Measurements from ENCODE around the gene TNNI3K. TPM values are rescaled to one million over a fixed set of nuclear protein-coding genes. Genes with fewer than 3 reads are reported as not detected.

The TNNI3K gene
- total and polyA plus RNA-seq, 4 donors: 2.3 to 4.4 (median 3.5) TPM

- Histone ChIP-seq H3K4me3 (ENCODE audit: low read depth, low read length) (no peak overlapping the region), H3K36me3 (ENCODE audit: control insufficient read depth, insufficient read depth, low read length) (no peaks in the 10 kb centered on the region), H3K27me3 (ENCODE audit: control insufficient read depth, insufficient read depth, low read length) (no peaks in the 10 kb centered on the region), H3K27ac (ENCODE audit: low read depth, low read length) (no peak overlapping the region), H3K9me3 (ENCODE audit: control insufficient read depth, insufficient read depth, low read length) (no peaks in the 10 kb centered on the region), H3K4me1 (ENCODE audit: control insufficient read depth, insufficient read depth, low read length) (no peaks in the 10 kb centered on the region)
- DNase-seq (ENCODE audit: low read depth in 4 of 6, low spot score in 6 of 6): peak in 1 of 6 donors; percentile 41
- no CpG with 5 or more reads among the region's 8 CpGs for WGBS (ENCODE audit: insufficient coverage)
Measured at GRCh38 chr1:74513411-74514300, 278.5 kb downstream of the TNNI3K start.

DNA sequence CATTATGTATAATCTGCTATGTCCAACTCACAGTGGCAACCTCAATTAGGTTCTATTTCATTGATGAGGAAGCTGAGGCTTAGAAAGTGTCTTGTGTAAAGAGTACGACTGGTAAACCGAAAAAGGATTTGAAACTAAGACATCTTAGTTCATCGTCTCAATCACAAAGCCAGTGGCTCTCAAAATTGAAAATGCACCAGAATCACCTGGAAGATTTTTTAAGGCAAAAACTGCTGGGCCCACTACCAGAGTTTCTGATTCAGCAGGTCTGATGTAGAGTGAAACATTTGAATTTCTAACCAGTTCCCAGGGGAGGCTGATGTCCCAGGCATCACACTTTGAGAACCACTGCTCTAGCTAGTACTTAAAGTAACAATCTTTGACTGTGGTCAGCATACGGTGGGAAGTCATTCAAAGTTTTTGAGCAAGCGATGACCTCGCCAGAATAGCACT lies 282.4 kb downstream of the TNNI3K start:
- Histone ChIP-seq H3K27ac (ENCODE audit: low read depth, low read length) (no peak overlapping the region), H3K4me3 (ENCODE audit: low read depth, low read length) (no peak overlapping the region), H3K36me3 (ENCODE audit: control insufficient read depth, insufficient read depth, low read length) (no peaks in the 10 kb centered on the region), H3K9me3 (ENCODE audit: control insufficient read depth, insufficient read depth, low read length) (no peaks in the 10 kb centered on the region), H3K27me3 (ENCODE audit: control insufficient read depth, insufficient read depth, low read length) (no peaks in the 10 kb centered on the region), H3K4me1 (ENCODE audit: control insufficient read depth, insufficient read depth, low read length) (no peaks in the 10 kb centered on the region)
- DNase-seq (ENCODE audit: low read depth in 4 of 6, low spot score in 6 of 6): no peak
- 100% methylated on average over 3 of the region's 6 CpGs for WGBS (ENCODE audit: insufficient coverage)

DNA sequence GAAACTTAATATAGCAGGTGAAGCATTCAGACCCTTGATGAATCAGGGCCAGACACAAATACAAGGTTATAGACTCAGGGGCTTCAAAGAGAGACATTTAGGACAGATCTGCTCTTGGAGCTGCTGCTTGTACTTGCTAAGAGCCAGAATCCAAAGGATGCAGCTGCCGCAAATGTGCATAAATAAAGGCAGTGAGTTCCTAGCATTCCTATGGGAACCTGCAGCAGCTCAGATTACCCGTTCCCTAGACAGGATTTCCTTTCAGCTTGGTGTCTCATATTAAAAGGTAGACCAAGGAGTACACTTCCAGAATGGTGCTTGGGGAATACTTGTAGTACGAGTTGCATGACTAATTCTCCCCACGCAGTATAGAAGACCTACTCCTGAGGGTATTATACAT lies 287.0 kb downstream of the TNNI3K start:
- no peaks in the 10 kb centered on the region for H3K27me3 ChIP-seq (ENCODE audit: control insufficient read depth, insufficient read depth, low read length)
- no peak overlapping the region for H3K27ac ChIP-seq (ENCODE audit: low read depth, low read length)

GRCh38 chr1:74523873-74524480 lies 288.8 kb downstream of the TNNI3K start:
- H3K9me3 ChIP-seq (ENCODE audit: control insufficient read depth, insufficient read depth, low read length): no peaks in the 10 kb centered on the region
- no peaks in the 10 kb centered on the region for H3K4me1 ChIP-seq (ENCODE audit: control insufficient read depth, insufficient read depth, low read length)
- 76% methylated on average over 2 of the region's 2 CpGs for WGBS (ENCODE audit: insufficient coverage)
- H3K27me3 ChIP-seq (ENCODE audit: control insufficient read depth, insufficient read depth, low read length): no peaks in the 10 kb centered on the region
- no peak overlapping the region for H3K4me3 ChIP-seq (ENCODE audit: low read depth, low read length)
- H3K36me3 ChIP-seq (ENCODE audit: control insufficient read depth, insufficient read depth, low read length): no peaks in the 10 kb centered on the region
- DNase-seq (ENCODE audit: low read depth in 4 of 6, low spot score in 6 of 6): no peak
- no peak overlapping the region for H3K27ac ChIP-seq (ENCODE audit: low read depth, low read length)

More for the DNA sequence above, 287.0 kb downstream of the TNNI3K start:
- DNase-seq (ENCODE audit: low read depth in 4 of 6, low spot score in 6 of 6): peak in 1 of 6 donors; percentile 85
- Histone ChIP-seq H3K4me1 (ENCODE audit: control insufficient read depth, insufficient read depth, low read length) (no peaks in the 10 kb centered on the region), H3K36me3 (ENCODE audit: control insufficient read depth, insufficient read depth, low read length) (no peaks in the 10 kb centered on the region), H3K9me3 (ENCODE audit: control insufficient read depth, insufficient read depth, low read length) (no peaks in the 10 kb centered on the region), H3K4me3 (ENCODE audit: low read depth, low read length) (no peak overlapping the region)
- WGBS (ENCODE audit: insufficient coverage): no CpG with 5 or more reads among the region's 4 CpGs

DNA sequence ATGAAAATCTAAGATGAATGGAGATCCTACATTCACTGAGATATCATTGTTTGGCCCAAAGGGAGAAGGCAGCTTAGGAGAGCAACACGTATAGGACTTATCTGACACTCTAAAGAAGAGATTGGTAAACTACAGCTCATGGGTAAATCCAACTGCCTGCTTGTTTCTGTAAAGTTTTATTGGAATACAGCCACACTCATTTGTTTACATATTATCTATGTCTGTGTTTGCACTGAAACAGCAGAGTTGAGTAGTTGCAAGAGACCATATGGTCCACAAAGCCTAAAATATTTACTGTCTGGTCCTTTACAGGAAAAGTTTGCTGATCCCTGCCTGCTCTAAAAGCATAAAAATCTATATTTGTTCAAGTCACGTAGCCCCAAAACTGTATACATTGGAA lies 291.5 kb downstream of the TNNI3K start:
- no CpG with 5 or more reads among the region's 2 CpGs for WGBS (ENCODE audit: insufficient coverage)
- H3K36me3 ChIP-seq (ENCODE audit: control insufficient read depth, insufficient read depth, low read length): no peaks in the 10 kb centered on the region
- DNase-seq (ENCODE audit: low read depth in 4 of 6, low spot score in 6 of 6): no peak
- no peaks in the 10 kb centered on the region for H3K4me1 ChIP-seq (ENCODE audit: control insufficient read depth, insufficient read depth, low read length)
- H3K27me3 ChIP-seq (ENCODE audit: control insufficient read depth, insufficient read depth, low read length): no peaks in the 10 kb centered on the region
- no peak overlapping the region for H3K27ac ChIP-seq (ENCODE audit: low read depth, low read length)
- no peak overlapping the region for H3K4me3 ChIP-seq (ENCODE audit: low read depth, low read length)
- H3K9me3 ChIP-seq (ENCODE audit: control insufficient read depth, insufficient read depth, low read length): no peaks in the 10 kb centered on the region

DNA sequence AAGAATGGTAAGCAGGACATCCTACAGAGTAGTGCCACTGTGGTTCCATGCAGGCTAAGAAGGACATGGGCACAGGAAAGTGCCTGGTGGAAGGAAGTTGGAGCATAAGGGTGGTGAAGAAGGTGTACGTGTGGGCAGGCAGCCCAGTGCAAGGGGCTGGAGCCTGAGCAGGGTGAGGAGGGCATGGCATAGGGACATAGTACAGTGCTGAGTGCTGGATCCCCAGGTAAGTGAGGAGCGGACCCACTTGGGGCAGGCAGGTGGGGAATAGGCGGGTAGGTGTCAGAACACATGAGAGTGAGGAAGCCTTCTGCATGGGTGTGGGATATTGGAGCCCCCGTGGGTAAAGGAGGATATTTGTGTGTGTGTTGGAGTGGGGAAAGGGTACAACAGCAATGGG lies 292.9 kb downstream of the TNNI3K start:
- Histone ChIP-seq H3K36me3 (ENCODE audit: control insufficient read depth, insufficient read depth, low read length) (no peaks in the 10 kb centered on the region), H3K4me3 (ENCODE audit: low read depth, low read length) (no peak overlapping the region), H3K27ac (ENCODE audit: low read depth, low read length) (no peak overlapping the region), H3K4me1 (ENCODE audit: control insufficient read depth, insufficient read depth, low read length) (no peaks in the 10 kb centered on the region), H3K27me3 (ENCODE audit: control insufficient read depth, insufficient read depth, low read length) (no peaks in the 10 kb centered on the region), H3K9me3 (ENCODE audit: control insufficient read depth, insufficient read depth, low read length) (no peaks in the 10 kb centered on the region)
- no peak for DNase-seq (ENCODE audit: low read depth in 4 of 6, low spot score in 6 of 6)
- WGBS (ENCODE audit: insufficient coverage): 100% methylated on average over 4 of the region's 4 CpGs

DNA sequence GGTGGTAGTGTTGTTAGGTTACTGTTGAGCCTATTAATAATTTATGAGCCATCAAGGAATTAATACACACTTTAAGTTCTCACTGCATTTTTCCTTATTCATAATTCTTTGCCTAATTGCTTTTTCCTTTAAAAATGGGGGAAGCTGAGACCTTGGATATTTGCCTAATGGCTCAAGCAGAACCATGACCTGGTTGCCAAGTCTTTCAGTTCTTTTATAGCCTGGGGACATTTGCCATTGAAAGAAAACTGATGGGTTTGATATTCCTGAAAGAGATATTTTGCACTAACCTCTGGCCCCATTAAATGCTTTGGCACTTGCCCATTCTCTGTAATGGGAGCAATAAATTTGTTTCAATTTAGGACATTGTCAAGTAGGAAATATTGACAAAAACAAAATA lies 295.7 kb downstream of the TNNI3K start:
- no peaks in the 10 kb centered on the region for H3K36me3 ChIP-seq (ENCODE audit: control insufficient read depth, insufficient read depth, low read length)

DNA sequence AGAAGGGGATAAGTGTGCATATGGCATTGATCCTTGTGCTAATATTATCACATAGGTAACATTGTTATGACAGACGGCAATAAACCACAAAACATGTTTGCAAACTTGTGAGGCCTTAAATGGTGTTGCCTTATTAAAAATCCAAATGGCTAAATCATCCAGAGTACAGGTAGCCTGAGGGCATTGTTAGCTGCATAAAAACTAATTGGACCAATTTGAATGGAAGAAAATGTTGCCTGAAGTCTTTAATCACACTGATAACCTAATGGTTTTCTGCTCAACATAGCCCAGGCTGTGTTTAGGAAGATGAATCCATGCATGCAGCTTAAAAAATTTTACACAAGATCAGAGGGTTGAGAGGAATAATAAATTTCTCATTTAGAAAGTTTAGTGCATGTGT lies 296.6 kb downstream of the TNNI3K start:
- H3K36me3 ChIP-seq (ENCODE audit: control insufficient read depth, insufficient read depth, low read length): no peaks in the 10 kb centered on the region
- DNase-seq (ENCODE audit: low read depth in 4 of 6, low spot score in 6 of 6): peak in 1 of 6 donors; percentile 74

More for the DNA sequence above, 295.7 kb downstream of the TNNI3K start:
- peak in 2 of 6 donors; percentile 47 to 49 for DNase-seq (ENCODE audit: low read depth in 4 of 6, low spot score in 6 of 6)
- Histone ChIP-seq H3K27ac (ENCODE audit: low read depth, low read length) (no peak overlapping the region), H3K4me3 (ENCODE audit: low read depth, low read length) (no peak overlapping the region), H3K27me3 (ENCODE audit: control insufficient read depth, insufficient read depth, low read length) (no peaks in the 10 kb centered on the region), H3K4me1 (ENCODE audit: control insufficient read depth, insufficient read depth, low read length) (no peaks in the 10 kb centered on the region), H3K9me3 (ENCODE audit: control insufficient read depth, insufficient read depth, low read length) (no peaks in the 10 kb centered on the region)

DNA sequence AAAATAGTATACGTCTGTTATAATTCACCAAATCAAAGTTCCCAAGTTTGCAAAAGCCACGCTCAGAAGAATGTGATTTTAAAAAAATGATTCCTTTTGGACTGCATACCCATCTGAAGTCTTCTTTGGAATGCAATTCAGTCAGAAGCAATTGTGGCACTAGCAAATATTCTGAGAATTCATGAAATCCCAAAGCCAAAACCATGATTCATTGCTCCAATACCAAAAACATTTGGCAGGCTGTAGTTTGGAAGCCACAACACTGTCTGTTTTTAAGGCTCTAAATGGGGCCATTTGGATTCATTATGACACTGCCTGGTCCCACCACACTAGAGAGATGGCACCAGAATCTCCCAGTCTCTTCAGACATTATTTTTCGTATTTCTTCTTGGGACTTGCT lies 299.1 kb downstream of the TNNI3K start:
- Histone ChIP-seq H3K9me3 (ENCODE audit: control insufficient read depth, insufficient read depth, low read length) (no peaks in the 10 kb centered on the region), H3K4me3 (ENCODE audit: low read depth, low read length) (no peak overlapping the region), H3K27ac (ENCODE audit: low read depth, low read length) (no peak overlapping the region), H3K36me3 (ENCODE audit: control insufficient read depth, insufficient read depth, low read length) (no peaks in the 10 kb centered on the region), H3K4me1 (ENCODE audit: control insufficient read depth, insufficient read depth, low read length) (no peaks in the 10 kb centered on the region), H3K27me3 (ENCODE audit: control insufficient read depth, insufficient read depth, low read length) (no peaks in the 10 kb centered on the region)
- DNase-seq (ENCODE audit: low read depth in 4 of 6, low spot score in 6 of 6): peak in 2 of 6 donors; percentile 62 to 64
- no CpG with 5 or more reads among the region's 3 CpGs for WGBS (ENCODE audit: insufficient coverage)

More for the DNA sequence above, 296.6 kb downstream of the TNNI3K start:
- H3K27ac ChIP-seq (ENCODE audit: low read depth, low read length): no peak overlapping the region
- H3K4me1 ChIP-seq (ENCODE audit: control insufficient read depth, insufficient read depth, low read length): no peaks in the 10 kb centered on the region
- no peaks in the 10 kb centered on the region for H3K27me3 ChIP-seq (ENCODE audit: control insufficient read depth, insufficient read depth, low read length)
- no CpG with 5 or more reads among the region's 1 CpG for WGBS (ENCODE audit: insufficient coverage)
- H3K9me3 ChIP-seq (ENCODE audit: control insufficient read depth, insufficient read depth, low read length): no peaks in the 10 kb centered on the region
- no peak overlapping the region for H3K4me3 ChIP-seq (ENCODE audit: low read depth, low read length)

- Histone ChIP-seq H3K27me3 (ENCODE audit: control insufficient read depth, insufficient read depth, low read length) (no peaks in the 10 kb centered on the region), H3K4me1 (ENCODE audit: control insufficient read depth, insufficient read depth, low read length) (no peaks in the 10 kb centered on the region), H3K4me3 (ENCODE audit: low read depth, low read length) (no peak overlapping the region), H3K27ac (ENCODE audit: low read depth, low read length) (no peak overlapping the region), H3K9me3 (ENCODE audit: control insufficient read depth, insufficient read depth, low read length) (no peaks in the 10 kb centered on the region), H3K36me3 (ENCODE audit: control insufficient read depth, insufficient read depth, low read length) (no peaks in the 10 kb centered on the region)
- WGBS (ENCODE audit: insufficient coverage): 92% methylated on average over 2 of the region's 2 CpGs
- DNase-seq (ENCODE audit: low read depth in 4 of 6, low spot score in 6 of 6): no peak
Measured at GRCh38 chr1:74545821-74546220, 310.6 kb downstream of the TNNI3K start.

All from spinal cord (tissue), 10 donors.